Dendritic cell treated with granulocyte-macrophage colony-stimulating factor and Interleukin-4, amounts not matched to agents 40 ng/mL and 50 ng/mL, for 4 days (primary cell): Measurements from ENCODE around the gene APBA2.

Source experiments
- H3K27ac Mint-ChIP-seq: one replicate; pipeline ENCODE4 v1.8.0; 2022; ENCODE audit warnings: mild to moderate bottlenecking, mixed read lengths
- H3K27me3 Mint-ChIP-seq: one replicate; pipeline ENCODE4 v1.8.0; 2022; ENCODE audit warnings: mild to moderate bottlenecking, mixed read lengths
- H3K36me3 Mint-ChIP-seq: one replicate; pipeline ENCODE4 v1.8.0; 2022; ENCODE audit warnings: low read depth, mixed read lengths
- H3K4me1 Mint-ChIP-seq: one replicate; pipeline ENCODE4 v1.8.0; 2022; ENCODE audit warnings: low read depth, mixed read lengths
- H3K4me3 Mint-ChIP-seq: one replicate; pipeline ENCODE4 v1.8.0; 2022; ENCODE audit warnings: mild to moderate bottlenecking, moderate library complexity, mixed read lengths
- H3K9me3 Mint-ChIP-seq: one replicate; pipeline ENCODE4 v1.8.0; 2022; ENCODE audit warnings: mixed read lengths
- intact Hi-C: fragments of 100-400 bp; cut with micrococcal nuclease; formaldehyde crosslinking; loops from one replicate; pipeline ENCODE4 v1.15.0; 2022

Gene APBA2

GRCh38 chr15:28909958-28910500, 24.3 kb downstream of the APBA2 start:
- peaks cover 5% of the 10 kb centered on the region for H3K27me3 Mint-ChIP-seq
- no peaks in the 10 kb centered on the region for H3K9me3 Mint-ChIP-seq
- no peaks in the 10 kb centered on the region for H3K36me3 Mint-ChIP-seq
- intact Hi-C loops: no loop called here
- no peak overlapping the region for H3K4me3 Mint-ChIP-seq
- no peak overlapping the region for H3K27ac Mint-ChIP-seq
- H3K4me1 Mint-ChIP-seq: peaks cover 4% of the 10 kb centered on the region

GRCh38 chr15:28911310-28911931, 25.6 kb downstream of the APBA2 start:
- Mint-ChIP-seq H3K4me1 (peaks cover 4% of the 10 kb centered on the region), H3K36me3 (no peaks in the 10 kb centered on the region), H3K27ac (no peak overlapping the region), H3K27me3 (peaks cover 5% of the 10 kb centered on the region), H3K9me3 (no peaks in the 10 kb centered on the region), H3K4me3 (no peak overlapping the region)
- intact Hi-C loops: no loop called here

- peaks cover 5% of the 10 kb centered on the region for H3K27me3 Mint-ChIP-seq
- H3K4me1 Mint-ChIP-seq: peaks cover 4% of the 10 kb centered on the region
- intact Hi-C loops: no loop called here
- H3K9me3 Mint-ChIP-seq: no peaks in the 10 kb centered on the region
- H3K4me3 Mint-ChIP-seq: no peak overlapping the region
- H3K36me3 Mint-ChIP-seq: no peaks in the 10 kb centered on the region
- H3K27ac Mint-ChIP-seq: no peak overlapping the region
Measured at GRCh38 chr15:28912422-28912821, 26.6 kb downstream of the APBA2 start.

GRCh38 chr15:28913171-28913765, 27.5 kb downstream of the APBA2 start:
- H3K4me3 Mint-ChIP-seq: no peak overlapping the region
- no peak overlapping the region for H3K27ac Mint-ChIP-seq
- no peaks in the 10 kb centered on the region for H3K36me3 Mint-ChIP-seq
- intact Hi-C loops: no loop called here
- H3K4me1 Mint-ChIP-seq: peaks cover 4% of the 10 kb centered on the region
- no peaks in the 10 kb centered on the region for H3K9me3 Mint-ChIP-seq
- peaks cover 8% of the 10 kb centered on the region for H3K27me3 Mint-ChIP-seq

GRCh38 chr15:28914046-28914445, 28.3 kb downstream of the APBA2 start:
- no peaks in the 10 kb centered on the region for H3K4me1 Mint-ChIP-seq
- no peaks in the 10 kb centered on the region for H3K36me3 Mint-ChIP-seq
- intact Hi-C loops: no loop called here
- H3K4me3 Mint-ChIP-seq: no peak overlapping the region
- H3K9me3 Mint-ChIP-seq: no peaks in the 10 kb centered on the region
- no peak overlapping the region for H3K27ac Mint-ChIP-seq
- peaks cover 6% of the 10 kb centered on the region for H3K27me3 Mint-ChIP-seq

- Mint-ChIP-seq H3K27ac (no peak overlapping the region), H3K36me3 (no peaks in the 10 kb centered on the region), H3K27me3 (peaks cover 6% of the 10 kb centered on the region), H3K4me3 (no peak overlapping the region), H3K9me3 (no peaks in the 10 kb centered on the region), H3K4me1 (no peaks in the 10 kb centered on the region)
- intact Hi-C loops: no loop called here
Measured at GRCh38 chr15:28914483-28915023, 28.8 kb downstream of the APBA2 start.

- Mint-ChIP-seq H3K9me3 (no peaks in the 10 kb centered on the region), H3K27me3 (peaks cover 6% of the 10 kb centered on the region), H3K27ac (no peak overlapping the region), H3K4me1 (no peaks in the 10 kb centered on the region), H3K36me3 (no peaks in the 10 kb centered on the region), H3K4me3 (no peak overlapping the region)
- intact Hi-C loops: no loop called here
Measured at GRCh38 chr15:28915041-28915810, 29.5 kb downstream of the APBA2 start.

- H3K27me3 Mint-ChIP-seq: peaks cover 8% of the 10 kb centered on the region
- no peaks in the 10 kb centered on the region for H3K4me1 Mint-ChIP-seq
- intact Hi-C loops: no loop called here
- H3K27ac Mint-ChIP-seq: no peak overlapping the region
- no peak overlapping the region for H3K4me3 Mint-ChIP-seq
- H3K9me3 Mint-ChIP-seq: no peaks in the 10 kb centered on the region
- no peaks in the 10 kb centered on the region for H3K36me3 Mint-ChIP-seq
Measured at GRCh38 chr15:28915935-28916334, 30.2 kb downstream of the APBA2 start.

- Mint-ChIP-seq H3K4me1 (no peaks in the 10 kb centered on the region), H3K9me3 (no peaks in the 10 kb centered on the region), H3K4me3 (no peak overlapping the region), H3K27me3 (peaks cover 5% of the 10 kb centered on the region), H3K36me3 (no peaks in the 10 kb centered on the region), H3K27ac (no peak overlapping the region)
- intact Hi-C loops: no loop called here
Measured at GRCh38 chr15:28917791-28918140, 32.0 kb downstream of the APBA2 start.

GRCh38 chr15:28918141-28918983, 32.6 kb downstream of the APBA2 start:
- H3K27ac Mint-ChIP-seq: no peak overlapping the region
- no peaks in the 10 kb centered on the region for H3K4me1 Mint-ChIP-seq
- H3K4me3 Mint-ChIP-seq: no peak overlapping the region
- no peaks in the 10 kb centered on the region for H3K36me3 Mint-ChIP-seq
- intact Hi-C loops: no loop called here
- H3K9me3 Mint-ChIP-seq: no peaks in the 10 kb centered on the region
- peaks cover 5% of the 10 kb centered on the region for H3K27me3 Mint-ChIP-seq

GRCh38 chr15:28919201-28919635, 33.4 kb downstream of the APBA2 start:
- no peaks in the 10 kb centered on the region for H3K36me3 Mint-ChIP-seq
- H3K27ac Mint-ChIP-seq: no peak overlapping the region
- H3K9me3 Mint-ChIP-seq: no peaks in the 10 kb centered on the region
- intact Hi-C loops: no loop called here
- H3K4me1 Mint-ChIP-seq: no peaks in the 10 kb centered on the region
- H3K4me3 Mint-ChIP-seq: no peak overlapping the region
- peaks cover 7% of the 10 kb centered on the region for H3K27me3 Mint-ChIP-seq

GRCh38 chr15:28919679-28920655, 34.2 kb downstream of the APBA2 start:
- H3K27ac Mint-ChIP-seq: no peak overlapping the region
- intact Hi-C loops: no loop called here
- no peaks in the 10 kb centered on the region for H3K4me1 Mint-ChIP-seq
- H3K4me3 Mint-ChIP-seq: no peak overlapping the region
- no peaks in the 10 kb centered on the region for H3K36me3 Mint-ChIP-seq
- peaks cover 7% of the 10 kb centered on the region for H3K27me3 Mint-ChIP-seq
- no peaks in the 10 kb centered on the region for H3K9me3 Mint-ChIP-seq
